Breast epithelium (tissue), 4 donors: Measurements from ENCODE around the gene SORBS1. TPM values are rescaled to one million over a fixed set of nuclear protein-coding genes. Genes with fewer than 3 reads are reported as not detected.
A peak's percentile ranks its signal among the peaks of the same experiment; 100 is the strongest.

Experiments
- DNase-seq, 2 donors: peaks; one replicate each; pipeline ENCODE4 v3.0.0-alpha.2; 2019; ENCODE audit warnings: low spot score in 2 of 2
- H3K27ac ChIP-seq, 2 donors: fragments of 200-600 bp; sonication (generic) in 1 of 2; one replicate each; pipeline ENCODE4 v1.5.1; 2016 to 2019; ENCODE audit warnings: mild to moderate bottlenecking in 1 of 2
- H3K27me3 ChIP-seq, 2 donors: fragments of 200-600 bp; sonication (generic) in 1 of 2; one replicate each; pipeline versions ENCODE4 v1.5.1 to v1.6.0; 2017 to 2019; ENCODE audit warnings: control low read depth in 1 of 2, mild to moderate bottlenecking in 1 of 2
- H3K36me3 ChIP-seq: fragments of 200-600 bp; one replicate; pipeline ENCODE4 v1.5.1; 2019
- H3K4me1 ChIP-seq, 2 donors: fragments of 200-600 bp; sonication (generic); one replicate each; pipeline ENCODE4 v1.5.1; 2016 to 2019; ENCODE audit warnings: control low read depth in 1 of 2
- H3K4me3 ChIP-seq, 3 donors: fragments of 200-600 bp; sonication (generic); 1 replicate in 2 of 3; 2 replicates in 1 of 3; pipeline ENCODE4 v1.5.1; 2016 to 2019; ENCODE audit warnings: mild to moderate bottlenecking in 3 of 3, moderate library complexity in 2 of 3
- H3K9me3 ChIP-seq, 2 donors: fragments of 200-600 bp; sonication (generic) in 1 of 2; one replicate each; pipeline ENCODE4 v1.5.1; 2016 to 2019; ENCODE audit warnings: control low read depth in 1 of 2
- CTCF ChIP-seq, 3 donors: fragments of 450-650 bp; IDR thresholded peaks; one replicate each; pipeline ENCODE4 v1.5.1; 2016 to 2017; ENCODE audit warnings: antibody characterized with exemption in 3 of 3, mild to moderate bottlenecking in 3 of 3, moderate library complexity in 3 of 3
- POLR2A ChIP-seq: fragments of 450-650 bp; IDR thresholded peaks from one replicate; pipeline ENCODE4 v1.6.1; 2016; ENCODE audit warnings: antibody characterized with exemption, mild to moderate bottlenecking, moderate library complexity
- POLR2AphosphoS5 ChIP-seq, 3 donors: sonication (generic); formaldehyde crosslinking; IDR thresholded peaks; one replicate each; pipeline ENCODE4 v1.6.1; 2017; ENCODE audit warnings: antibody characterized with exemption in 3 of 3
- intact Hi-C: fragments of 100-400 bp; cut with DNase I; formaldehyde crosslinking; loops from one replicate; pipeline ENCODE4 v1.15.1; 2023; ENCODE audit warnings: low total_unique reads
- total RNA-seq, 3 donors: library from RNA; depleted of rRNA; stranded (reverse); fragments of >200 nt; gene quantifications; one replicate each; pipeline ENCODE4 v1.1.0, GENCODE V29; 2016

Gene SORBS1
- total RNA-seq, 3 donors from 2014 or later, result 156 to 455 (median 200) TPM

DNA sequence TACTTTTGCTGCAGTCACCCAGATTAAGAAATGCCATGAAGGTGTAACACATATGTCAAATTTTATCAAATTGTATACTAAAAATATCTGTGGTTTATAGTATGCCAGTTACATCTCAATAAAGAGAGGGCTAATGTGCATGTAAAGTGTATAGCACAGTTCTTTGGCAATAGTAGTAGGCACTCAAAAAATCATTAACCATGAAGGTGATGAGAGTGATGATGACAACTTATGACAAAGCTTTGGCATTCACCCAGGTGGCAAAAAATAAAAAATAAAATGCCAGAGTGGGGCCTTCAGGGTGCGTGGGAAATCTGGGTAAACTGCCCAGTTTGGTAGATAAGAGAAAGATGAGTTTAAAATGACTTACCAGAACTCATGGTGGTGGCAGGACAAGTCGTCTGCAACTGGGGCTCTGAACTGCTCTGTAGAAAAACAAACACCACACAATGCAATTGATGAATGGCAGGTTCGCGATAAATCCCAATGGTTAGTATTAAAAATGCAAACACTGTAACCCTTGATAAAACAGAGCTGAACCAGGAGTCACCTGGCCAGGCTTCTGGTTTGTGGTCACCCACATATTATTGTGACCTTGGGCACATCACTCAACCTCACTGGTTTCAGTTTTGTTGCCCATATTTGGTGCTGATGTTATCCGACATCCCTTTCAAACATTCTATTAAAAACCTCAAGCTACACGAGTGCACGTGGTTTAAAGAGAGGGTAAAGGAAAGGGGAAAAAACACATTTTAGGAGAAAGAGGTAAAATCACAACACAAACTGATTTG is 120.2 kb downstream of the SORBS1 start:
- H3K27me3 ChIP-seq, result no peaks in the 10 kb centered on the region
- H3K9me3 ChIP-seq, result no peaks in the 10 kb centered on the region
- H3K4me3 ChIP-seq, result no peak overlapping the region
- no peak for TF ChIP-seq POLR2AphosphoS5 (IDR thresholded peaks at IDR 0.05)
- no peaks in the 10 kb centered on the region for H3K36me3 ChIP-seq
- H3K4me1 ChIP-seq, result peaks cover 9 to 13% of the 10 kb centered on the region in 2 donors
- DNase-seq, result no peak
- H3K27ac ChIP-seq, result no peak overlapping the region
- intact Hi-C loops, result no loop called here

DNA sequence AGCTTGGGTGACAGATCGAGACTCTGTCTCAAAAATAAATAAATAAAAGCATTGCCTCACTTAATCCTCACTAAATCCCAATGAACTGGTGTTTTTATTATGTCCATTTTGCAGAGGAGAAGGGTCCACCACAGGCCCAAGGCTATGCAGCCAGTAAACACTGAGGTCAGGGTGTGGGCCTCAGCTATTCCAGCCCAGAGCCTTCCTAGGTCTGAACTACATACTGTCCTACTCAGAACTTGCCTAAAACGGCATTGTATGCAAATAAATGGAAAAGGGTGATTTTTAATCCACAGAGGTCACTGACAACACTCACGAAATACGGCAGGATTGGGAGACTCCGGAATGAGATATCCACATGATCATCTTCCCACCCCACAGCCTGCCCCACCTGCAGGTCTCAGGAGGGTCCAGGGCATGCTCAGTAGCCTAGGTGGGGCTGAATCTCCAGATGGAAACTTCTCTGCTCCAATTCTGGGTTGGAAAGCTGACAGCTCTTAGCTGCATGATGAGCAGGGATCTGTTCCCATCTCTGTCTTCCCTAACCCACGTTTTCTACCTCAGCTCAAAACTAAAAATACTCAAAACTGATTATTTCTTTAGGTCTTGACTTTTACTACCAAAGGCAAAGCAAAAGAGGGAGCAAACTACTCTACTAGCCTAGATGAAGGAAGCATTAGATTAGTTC is 121.0 kb downstream of the SORBS1 start:
- TF ChIP-seq POLR2A (no peak), CTCF (IDR thresholded peaks at IDR 0.05) (no peak), POLR2AphosphoS5 (IDR thresholded peaks at IDR 0.05) (no peak)
- no peak overlapping the region for H3K27ac ChIP-seq
- no peaks in the 10 kb centered on the region for H3K9me3 ChIP-seq
- no peak for DNase-seq
- H3K27me3 ChIP-seq, result no peaks in the 10 kb centered on the region
- H3K4me1 ChIP-seq, result peaks cover 5% of the 10 kb centered on the region in 2 donors
- no peaks in the 10 kb centered on the region for H3K36me3 ChIP-seq
- H3K4me3 ChIP-seq, result no peak overlapping the region
- intact Hi-C loops, result no loop called here

- Histone ChIP-seq H3K27ac (no peak overlapping the region), H3K4me3 (no peak overlapping the region), H3K27me3 (no peaks in the 10 kb centered on the region), H3K36me3 (no peaks in the 10 kb centered on the region), H3K4me1 (no peaks in the 10 kb centered on the region), H3K9me3 (no peaks in the 10 kb centered on the region)
- TF ChIP-seq POLR2A (no peak), CTCF (IDR thresholded peaks at IDR 0.05) (no peak), POLR2AphosphoS5 (IDR thresholded peaks at IDR 0.05) (no peak)
- DNase-seq, result no peak
- intact Hi-C loops, result loop anchor here (10.0 kb wide), 2 partner anchors 64 to 156 kb away; no protein-coding TSS in a partner anchor
Observed at GRCh38 chr10:95438781-95439180, 122.4 kb downstream of the SORBS1 start.

DNA sequence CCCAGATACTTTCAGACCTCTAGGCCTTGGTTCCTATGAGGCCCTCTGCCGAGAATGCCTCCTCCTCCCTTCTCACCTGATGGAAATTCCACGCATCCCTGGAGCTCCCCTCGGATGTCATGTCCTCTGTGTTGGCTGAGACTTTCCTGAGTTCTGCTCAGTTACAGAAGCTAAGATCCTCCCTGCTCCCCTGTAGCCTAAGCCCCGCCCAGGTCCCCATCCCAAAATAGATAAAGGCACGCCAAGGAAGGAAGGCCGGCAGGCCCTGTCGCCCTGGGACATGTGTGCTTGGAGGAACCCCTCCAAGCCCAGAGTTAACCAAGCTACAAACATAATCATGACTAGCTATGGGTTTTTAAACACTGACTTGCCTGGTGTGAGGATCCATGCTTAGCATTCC is 123.5 kb downstream of the SORBS1 start:
- DNase-seq, result no peak
- no peaks in the 10 kb centered on the region for H3K36me3 ChIP-seq
- H3K27ac ChIP-seq, result no peak overlapping the region
- no peak overlapping the region for H3K4me3 ChIP-seq
- no peaks in the 10 kb centered on the region for H3K27me3 ChIP-seq
- no peaks in the 10 kb centered on the region for H3K4me1 ChIP-seq
- H3K9me3 ChIP-seq, result no peaks in the 10 kb centered on the region
- intact Hi-C loops, result loop anchor here (10.0 kb wide), 2 partner anchors 63 to 157 kb away; no protein-coding TSS in a partner anchor
- no peak for TF ChIP-seq POLR2A
- no peak for TF ChIP-seq CTCF (IDR thresholded peaks at IDR 0.05)
- no peak for TF ChIP-seq POLR2AphosphoS5 (IDR thresholded peaks at IDR 0.05)

- DNase-seq, result no peak
- Histone ChIP-seq H3K4me1 (no peaks in the 10 kb centered on the region), H3K36me3 (no peaks in the 10 kb centered on the region), H3K27me3 (no peaks in the 10 kb centered on the region), H3K4me3 (no peak overlapping the region), H3K27ac (peak overlapping the region; percentile 29 to 77), H3K9me3 (no peaks in the 10 kb centered on the region)
- intact Hi-C loops, result loop anchor here (10.0 kb wide), 2 partner anchors 61 to 159 kb away; no protein-coding TSS in a partner anchor
- TF ChIP-seq POLR2AphosphoS5 (IDR thresholded peaks at IDR 0.05) (no peak), POLR2A (no peak), CTCF (IDR thresholded peaks at IDR 0.05) (no peak)
Observed at GRCh38 chr10:95435548-95436279, 125.5 kb downstream of the SORBS1 start.
